GM19193 (cell line): ENCODE measurements around the gene C5AR2.

Experiments used
- POLR2A ChIP-seq: IDR thresholded peaks from 4 replicates; pipeline ENCODE4 v1.6.1; 2011; ENCODE audit not compliant: insufficient read depth, insufficient read length; ENCODE audit errors: extremely low read depth

Gene C5AR2

DNA sequence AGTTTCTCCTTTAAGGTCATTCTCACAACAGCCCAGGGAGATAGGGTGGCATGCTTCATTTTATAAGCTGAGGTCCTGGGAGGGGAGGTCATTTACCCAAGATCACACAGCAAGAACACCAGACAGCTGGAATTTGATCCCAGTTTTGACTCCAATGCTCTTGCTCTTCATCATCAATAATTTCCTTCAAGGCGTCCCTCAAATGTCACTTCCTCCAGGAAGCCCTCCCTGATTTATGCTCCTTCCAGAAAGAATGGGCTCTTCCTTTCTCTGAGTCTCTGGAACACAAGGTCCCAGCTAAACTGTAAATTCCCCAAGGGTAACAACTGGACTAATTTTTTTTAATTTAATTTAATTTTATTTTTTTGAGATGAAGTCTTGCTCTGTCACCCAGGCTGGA is 12.4 kb downstream of the C5AR2 start:
- TF ChIP-seq POLR2A, result no peak

DNA sequence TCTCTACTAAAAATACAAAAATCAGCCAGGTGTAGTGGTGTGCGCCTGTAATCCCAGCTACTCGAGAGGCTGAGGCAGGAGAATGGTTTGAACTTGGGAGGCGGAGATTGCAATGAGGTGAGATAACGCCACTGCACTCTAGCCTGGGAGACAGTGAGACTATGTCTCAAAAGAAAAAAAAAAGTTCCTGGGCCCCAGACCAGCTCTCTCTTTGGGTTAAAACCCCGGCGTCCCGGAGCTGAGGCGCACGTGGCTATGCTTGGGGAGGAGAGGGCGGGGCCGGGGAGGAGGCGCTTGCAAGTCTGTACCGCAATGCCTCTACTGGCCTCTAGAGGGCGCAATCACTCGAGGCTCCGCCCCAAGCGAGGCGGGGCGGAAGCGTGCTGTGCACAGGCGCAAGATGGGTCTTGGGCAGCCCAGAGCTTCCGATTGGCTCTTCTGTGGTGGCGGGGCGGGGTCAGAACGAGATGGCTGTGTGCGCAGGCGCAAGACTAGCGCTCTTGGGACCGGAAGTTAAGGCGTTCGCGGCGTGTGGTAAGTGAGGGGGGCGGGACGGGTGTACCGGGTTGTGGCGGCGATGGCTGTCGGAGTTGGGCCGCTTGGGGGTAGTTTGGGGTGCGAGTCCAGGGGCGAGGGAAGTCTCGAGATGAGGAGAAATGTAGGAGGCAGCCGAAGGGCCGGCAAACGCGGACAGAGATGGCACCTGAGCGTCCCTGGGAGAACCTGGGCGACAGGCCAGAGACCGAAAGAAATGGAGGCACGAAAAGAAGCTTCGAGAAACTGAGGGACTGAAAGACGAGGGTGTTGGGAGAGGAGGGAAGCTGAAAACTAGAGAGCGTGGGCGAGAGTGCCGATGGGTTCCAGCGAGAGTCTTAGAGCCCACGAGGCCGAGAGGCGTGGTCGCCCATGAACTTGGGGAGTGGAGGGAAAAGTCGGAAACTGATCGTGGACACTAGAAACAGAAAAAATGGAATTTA is 17.1 kb downstream of the C5AR2 start, which contains the start of gene DHX34:
Gene DHX34 (plus strand): TSS at position 497 of the 977 bp plus-strand sequence. CDS start 3,716 bp downstream, outside the sequence.
- peak; percentile 74 for TF ChIP-seq POLR2A

DNA sequence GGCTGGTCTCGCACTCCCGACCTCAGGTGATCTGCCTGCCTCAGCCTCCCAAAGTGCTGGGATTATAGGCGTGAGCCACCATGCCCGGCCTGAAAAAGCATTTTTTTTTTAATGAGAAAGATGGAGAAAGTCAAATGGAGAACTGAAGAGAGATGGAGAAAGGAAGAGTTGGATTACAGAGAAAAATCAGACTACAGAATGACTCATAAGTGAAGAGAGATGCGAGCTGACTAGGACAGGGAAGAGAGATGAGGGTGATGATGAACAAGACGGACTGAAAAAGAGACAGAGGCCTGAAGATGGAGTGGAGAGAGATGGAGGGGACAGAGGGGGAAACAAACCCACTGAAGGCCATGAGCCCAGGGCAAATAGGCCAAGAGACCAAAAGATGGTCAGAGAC is 18.7 kb downstream of the C5AR2 start:
- no peak for TF ChIP-seq POLR2A

DNA sequence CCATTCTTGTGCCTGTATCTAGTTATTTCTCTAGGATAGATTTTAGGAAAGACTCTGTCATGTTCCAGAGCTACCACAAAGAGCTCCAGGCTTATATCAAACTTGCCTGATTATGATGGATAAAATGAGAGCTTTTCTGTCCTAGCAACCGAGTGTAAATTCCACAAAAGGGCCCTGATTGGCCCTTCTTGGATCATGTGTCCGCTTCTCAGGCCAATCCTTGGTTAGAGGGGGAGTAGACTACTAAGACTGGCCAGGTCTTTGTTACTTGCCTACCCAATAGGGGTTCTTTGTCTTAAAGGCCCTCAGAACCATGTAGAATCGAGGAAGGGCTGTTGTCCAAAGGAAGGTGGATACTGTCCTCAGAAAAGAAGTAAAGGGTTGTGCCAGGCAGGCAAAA is 19.6 kb downstream of the C5AR2 start:
- TF ChIP-seq POLR2A, result no peak

DNA sequence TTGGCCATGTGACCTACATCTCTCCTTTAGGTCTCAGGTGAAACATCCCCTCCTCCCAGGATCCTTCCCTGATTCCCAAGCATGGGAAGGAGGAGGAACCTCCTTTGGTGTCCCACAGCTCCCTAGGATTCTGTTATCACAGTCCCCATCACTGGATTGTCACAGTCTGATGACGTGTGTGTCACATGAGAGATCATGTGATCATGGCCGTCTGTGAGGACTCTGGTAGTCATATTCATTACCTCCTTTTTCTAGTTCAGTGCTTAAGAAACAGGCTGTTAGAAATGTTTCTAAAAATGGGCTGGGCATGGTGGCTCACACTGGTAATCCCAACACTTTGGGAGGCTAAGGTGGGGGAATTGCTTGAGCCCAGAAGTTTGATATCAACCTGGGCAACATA is 20.1 kb downstream of the C5AR2 start:
- no peak for TF ChIP-seq POLR2A

DNA sequence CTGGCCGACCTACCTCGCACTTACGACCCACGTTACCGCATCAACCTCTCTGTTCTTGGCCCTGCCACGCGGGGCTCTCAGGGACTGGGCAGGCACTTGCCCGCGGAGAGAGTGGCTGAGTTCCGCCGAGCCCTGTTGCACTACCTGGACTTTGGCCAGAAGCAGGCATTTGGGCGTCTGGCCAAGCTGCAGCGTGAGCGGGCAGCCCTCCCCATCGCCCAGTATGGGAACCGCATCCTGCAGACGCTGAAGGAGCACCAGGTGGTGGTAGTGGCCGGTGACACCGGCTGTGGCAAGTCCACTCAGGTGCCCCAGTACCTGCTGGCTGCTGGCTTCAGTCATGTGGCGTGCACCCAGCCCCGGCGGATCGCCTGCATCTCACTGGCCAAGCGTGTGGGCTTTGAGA is 21.3 kb downstream of the C5AR2 start:
- TF ChIP-seq POLR2A, result no peak

DNA sequence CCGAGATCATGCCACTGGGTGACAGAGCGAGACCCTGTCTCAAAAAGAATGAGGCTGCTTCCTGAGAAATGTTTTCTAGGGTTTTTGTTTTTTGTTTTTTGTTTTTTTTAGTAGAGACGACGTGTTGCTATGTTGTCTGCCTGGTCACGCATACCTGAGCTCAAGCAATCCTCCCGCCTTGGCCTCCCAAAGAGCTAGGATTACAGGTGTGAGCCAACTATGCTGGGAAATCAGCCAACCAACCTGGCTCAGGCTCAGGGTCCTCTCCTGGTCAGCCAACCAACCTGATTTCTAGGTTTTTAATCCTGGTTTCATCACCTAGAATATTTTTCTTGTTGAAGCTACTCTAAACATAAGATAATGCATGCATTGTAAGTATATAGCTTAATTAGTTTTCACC is 24.9 kb downstream of the C5AR2 start:
- no peak for TF ChIP-seq POLR2A

DNA sequence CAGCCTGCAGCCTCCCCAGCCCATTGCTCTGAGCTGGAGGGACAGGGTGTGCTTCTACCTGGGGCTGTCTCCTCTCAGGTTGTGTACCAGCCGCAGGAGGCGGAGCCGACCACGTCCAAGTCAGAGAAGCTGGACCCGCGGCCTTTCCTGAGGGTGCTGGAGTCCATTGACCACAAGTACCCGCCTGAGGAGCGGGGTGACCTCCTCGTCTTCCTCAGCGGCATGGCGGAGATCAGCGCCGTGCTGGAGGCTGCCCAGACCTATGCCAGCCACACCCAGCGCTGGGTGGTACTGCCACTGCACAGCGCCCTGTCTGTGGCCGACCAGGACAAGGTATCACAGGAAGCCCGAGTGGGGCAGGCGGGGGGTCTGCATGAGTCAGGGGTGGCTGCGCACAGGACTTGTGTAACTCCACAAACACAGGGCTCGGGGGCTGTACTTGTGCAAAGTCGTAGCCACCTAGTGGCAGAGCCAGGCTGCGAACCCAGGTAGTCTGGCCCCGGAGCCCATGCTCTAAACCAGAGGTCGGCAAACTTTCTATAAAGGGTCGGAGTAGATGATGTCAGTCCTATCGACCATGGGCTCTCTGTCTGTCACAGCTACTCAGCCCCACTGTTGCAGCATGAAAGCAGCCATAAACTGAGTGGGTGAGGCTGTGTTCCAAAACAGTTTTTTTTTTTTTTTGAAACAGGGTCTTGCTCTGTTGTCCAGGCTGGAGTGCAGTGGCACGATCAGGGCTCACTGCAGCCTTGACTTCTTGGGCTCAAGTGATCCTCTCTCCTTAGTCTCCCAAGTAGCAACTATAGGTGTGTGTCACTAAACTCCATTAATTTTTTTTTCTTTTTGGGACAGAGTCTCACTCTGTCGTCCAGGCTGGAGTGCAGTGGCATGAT is 26.1 kb downstream of the C5AR2 start:
- TF ChIP-seq POLR2A, result no peak

DNA sequence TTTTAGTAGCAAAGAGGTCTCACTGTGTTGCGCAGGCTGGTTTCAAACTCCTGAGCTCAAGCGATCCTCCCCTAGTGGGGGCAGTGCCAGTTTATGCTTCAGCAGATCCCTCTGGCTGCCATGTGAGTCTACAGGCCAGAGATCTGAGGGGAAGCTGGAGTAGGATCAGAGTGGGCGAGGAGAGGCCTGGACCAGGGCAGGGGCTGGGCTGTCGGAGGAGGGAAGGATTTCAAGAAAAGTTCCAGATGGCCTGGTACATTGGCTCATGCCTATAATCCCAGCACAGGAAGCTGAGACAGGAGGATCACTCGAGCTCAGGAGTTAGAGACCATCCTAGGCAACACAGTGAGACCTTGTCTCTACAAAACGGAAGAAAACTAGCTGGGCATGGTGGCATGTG is 27.0 kb downstream of the C5AR2 start:
- TF ChIP-seq POLR2A, result no peak

DNA sequence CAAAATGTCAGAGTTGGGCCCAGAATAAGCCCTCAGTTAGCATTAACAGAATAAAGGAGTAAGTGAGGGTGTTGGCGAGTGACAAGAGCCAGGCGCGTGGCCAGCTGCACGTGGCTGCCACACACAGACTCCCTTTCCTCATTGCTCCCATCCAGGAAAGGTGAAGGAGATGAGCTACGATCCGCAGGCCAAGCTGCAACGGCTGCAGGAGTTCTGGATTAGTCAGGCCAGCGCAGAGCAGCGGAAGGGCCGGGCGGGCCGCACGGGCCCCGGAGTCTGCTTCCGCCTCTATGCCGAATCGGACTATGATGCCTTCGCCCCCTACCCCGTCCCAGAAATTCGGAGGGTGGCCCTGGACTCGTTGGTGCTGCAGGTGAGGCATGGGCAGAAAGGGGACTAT is 30.3 kb downstream of the C5AR2 start:
- no peak for TF ChIP-seq POLR2A

DNA sequence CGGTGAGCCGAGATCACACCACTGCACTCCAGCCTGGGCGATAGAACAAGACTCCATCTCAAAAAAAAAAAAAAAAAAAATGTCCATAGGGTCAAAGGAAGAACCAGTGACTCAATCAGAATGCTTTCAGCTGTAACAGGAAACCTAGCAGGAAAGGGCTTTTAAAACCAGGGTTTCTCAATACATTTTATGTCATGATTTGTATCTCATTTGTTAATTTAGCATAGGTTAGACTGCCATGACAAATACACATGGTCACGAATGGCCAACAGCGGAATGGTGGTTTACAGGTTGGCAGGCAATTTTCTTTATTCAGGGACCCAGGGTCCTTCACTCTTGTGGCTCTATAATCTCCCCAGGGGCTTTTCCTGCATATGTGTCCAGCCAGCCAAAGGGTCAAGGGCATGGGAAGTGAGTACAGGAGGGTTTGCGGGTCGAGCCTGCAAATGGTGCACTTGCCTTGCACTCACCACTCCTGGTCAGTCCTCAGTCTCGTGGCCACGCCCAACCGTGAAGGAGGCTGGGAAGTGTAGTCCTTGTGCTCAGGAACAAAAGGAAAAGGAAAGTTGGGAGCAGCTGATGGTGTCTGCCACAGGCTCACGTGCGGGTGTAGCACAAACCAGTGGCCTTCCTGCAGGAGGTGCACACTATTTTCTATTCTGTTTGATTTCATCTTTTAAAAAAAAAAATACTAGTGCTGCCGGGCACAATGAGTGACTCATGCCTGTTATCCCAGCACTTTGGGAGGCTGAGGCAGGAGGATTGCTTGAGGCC is 32.0 kb downstream of the C5AR2 start:
- TF ChIP-seq POLR2A, result no peak

DNA sequence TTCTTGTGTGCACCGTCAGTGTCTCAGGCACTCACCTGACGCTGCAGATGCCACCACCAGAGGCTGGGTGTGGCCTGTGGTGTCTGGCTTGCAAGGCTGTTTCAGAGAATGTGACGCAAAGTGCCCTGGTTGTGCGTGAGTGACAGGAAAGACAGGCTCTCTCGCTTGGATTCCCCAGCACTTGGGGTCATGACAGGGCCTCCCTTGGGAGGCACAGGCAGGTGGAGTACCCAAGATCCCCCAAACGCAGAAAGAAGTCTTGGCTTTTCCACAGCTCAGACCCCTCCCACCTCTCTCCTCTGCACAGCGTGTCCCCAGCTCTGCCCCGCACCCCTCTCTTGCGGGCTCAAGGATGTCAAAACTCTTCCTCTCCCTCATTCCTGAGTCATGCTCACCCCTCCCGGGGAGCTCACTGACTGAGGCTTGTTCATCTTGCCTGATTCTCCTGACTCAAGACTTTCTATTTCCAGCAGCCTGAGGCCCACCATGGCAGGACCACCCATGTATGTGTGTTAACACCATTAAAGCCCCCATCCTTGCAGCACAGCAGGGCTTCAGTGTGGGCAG is 38.2 kb downstream of the C5AR2 start:
- no peak for TF ChIP-seq POLR2A

DNA sequence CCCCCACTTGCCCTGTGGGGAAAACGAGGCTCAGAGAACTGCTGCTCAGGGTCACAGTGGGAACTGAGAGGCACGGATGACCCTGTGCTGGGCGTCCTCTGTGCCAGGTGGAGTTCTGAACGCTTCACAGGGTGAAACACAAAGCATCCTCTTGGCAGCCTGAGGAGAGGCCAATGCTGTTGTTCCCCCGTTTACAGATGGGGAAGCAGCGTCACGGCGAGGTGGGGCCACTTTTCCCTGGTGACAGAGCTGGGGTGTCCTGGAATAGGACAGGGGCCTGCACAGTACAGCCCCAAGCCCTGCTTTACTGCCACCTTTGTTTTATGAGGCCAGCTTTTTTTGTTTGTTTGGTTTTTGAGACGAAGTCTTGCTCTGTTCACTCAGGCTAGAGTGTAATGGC is 39.3 kb downstream of the C5AR2 start:
- no peak for TF ChIP-seq POLR2A

DNA sequence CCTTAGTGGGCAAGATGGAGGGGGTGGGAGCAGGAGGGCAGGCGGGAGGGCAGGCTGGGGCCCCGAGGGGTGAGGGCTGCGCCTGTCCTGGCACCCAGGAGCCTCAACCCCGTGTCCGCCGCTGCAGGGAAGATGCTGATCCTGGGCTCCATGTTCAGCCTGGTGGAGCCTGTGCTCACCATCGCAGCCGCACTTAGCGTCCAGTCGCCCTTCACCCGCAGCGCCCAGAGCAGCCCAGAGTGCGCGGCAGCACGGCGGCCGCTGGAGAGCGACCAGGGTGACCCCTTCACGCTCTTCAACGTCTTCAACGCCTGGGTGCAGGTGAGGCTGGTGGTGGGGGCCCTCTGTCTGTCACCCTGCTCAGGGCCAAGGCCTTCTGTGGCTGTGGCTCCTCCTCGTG is 40.6 kb downstream of the C5AR2 start:
- TF ChIP-seq POLR2A, result no peak
